GM21723 (cell line): ENCODE measurements around the gene LAMP1.
"Not testable (repeated sequence)": the region's sequence is repeated elsewhere in the genome, so short reads cannot be mapped to it uniquely, and the experiment has no call there.

Source experiments
- ATAC-seq: cut with Tn5 transposase; IDR thresholded peaks from one replicate; pipeline ENCODE4 v1.9.1; 2021; ENCODE audit warnings: mild to moderate bottlenecking, moderate library complexity; ENCODE audit not compliant: unreplicated experiment

The LAMP1 gene

DNA sequence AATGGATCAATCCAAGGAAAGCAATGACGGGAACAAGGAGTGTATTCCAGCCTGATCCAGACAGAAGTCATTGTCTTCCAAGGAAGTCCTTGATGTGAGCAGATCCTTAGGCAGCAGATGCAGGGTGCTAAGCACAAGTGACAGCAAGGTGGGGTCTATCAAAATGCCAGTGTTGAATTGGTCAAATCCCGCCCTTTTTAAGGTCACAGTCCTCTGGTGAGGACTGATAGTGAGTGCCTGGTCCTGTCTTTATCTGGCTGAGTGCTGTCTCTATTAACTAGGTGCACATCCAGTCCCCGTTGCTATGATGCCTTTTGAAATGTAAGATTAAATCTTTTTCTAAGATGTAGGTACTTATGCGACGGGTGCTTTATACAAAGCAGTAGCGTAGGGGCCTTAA is 1.3 kb upstream of the LAMP1 start:
- no peak for ATAC-seq

DNA sequence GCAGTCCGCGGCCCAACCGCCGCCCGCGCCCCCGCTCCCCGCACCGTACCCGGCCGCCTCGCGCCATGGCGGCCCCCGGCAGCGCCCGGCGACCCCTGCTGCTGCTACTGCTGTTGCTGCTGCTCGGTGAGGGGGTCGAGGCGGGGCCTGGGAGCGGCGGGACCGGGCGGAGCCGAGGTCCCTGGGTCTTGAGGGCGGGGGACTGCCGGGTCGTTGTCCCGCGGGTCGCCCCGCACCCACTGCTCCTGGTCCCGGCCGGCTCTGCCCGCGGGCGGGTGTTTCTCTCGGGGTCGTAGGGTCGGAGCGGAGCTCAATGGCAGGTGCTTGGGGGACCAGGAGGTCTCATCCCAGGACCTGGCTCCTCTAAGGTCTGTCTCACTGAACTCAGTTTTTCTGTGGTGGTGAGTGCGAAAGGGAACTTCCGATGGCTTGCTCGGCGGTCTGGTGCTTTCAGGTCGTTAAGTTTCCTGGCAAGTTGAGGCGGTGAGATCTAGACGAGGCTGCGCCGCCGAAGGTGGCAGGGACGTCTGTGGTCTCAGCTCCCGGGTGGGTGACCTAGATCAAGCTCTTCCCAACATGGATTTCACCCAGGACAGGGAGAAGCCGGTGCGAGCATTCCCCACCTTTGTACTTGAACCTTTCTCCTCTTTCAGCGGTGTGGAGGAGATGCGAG is 467 bp downstream of the LAMP1 start:
- peak; percentile 36 for ATAC-seq

DNA sequence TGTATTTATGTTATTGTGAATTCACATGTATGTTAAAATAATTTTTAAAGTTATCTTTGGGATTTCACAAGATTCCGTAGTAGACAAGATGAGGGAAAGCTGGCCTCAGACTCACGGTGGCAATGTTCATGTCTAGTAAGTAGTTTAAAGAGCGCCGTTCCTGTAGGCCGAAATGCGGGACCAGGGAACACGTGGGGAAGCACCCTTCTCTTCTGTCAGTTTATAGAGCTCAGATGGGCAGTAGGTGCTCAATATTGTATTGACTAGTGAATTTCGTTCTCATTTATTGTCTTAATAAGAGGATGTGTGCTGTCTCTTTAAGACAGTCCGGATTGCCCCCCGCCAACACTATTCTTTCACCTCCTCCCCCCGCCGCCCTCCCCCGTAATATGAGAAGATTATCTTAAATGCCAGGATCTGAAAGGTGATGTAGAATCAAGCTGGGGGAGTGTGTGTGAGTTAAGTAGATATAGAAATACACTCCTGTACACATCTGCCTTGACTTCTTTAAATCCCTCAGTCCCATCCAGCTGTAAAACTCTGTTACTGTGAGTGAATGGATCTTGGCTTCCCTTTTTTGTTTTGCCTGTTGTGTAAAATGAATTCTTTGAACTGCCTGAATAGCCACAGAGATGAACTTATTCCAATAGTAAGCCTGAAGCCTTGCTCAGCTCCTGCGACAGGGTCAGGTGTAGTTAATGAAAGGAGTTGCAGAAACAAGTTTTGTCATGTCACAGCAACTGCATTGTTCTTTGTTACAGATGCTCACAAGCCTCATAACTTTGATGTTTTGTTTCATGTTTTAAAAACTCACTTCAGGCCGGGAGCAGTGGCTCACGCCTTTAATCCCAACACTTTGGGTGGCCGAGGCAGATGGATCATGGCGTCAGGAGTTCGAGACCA is 1.3 kb downstream of the LAMP1 start:
- ATAC-seq: no peak

DNA sequence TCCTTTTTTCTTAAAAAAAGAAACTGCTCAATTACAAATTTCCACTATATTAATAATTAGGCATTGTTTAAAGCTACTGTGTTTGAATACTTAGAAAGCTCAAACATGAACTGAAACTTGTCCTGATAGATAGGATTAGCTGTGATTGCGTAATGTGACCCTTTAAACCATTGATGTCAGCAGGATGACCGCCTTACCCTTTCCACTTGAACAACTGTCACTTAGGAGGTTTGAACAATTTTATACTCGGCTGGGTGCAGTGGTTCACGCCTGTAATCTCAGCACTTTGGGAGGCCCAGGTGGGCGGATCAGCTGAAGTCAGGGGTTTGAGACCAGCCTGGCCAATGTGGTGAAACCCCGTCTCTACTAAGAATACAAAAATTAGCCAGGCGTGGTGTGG is 2.9 kb downstream of the LAMP1 start:
- ATAC-seq: no peak

DNA sequence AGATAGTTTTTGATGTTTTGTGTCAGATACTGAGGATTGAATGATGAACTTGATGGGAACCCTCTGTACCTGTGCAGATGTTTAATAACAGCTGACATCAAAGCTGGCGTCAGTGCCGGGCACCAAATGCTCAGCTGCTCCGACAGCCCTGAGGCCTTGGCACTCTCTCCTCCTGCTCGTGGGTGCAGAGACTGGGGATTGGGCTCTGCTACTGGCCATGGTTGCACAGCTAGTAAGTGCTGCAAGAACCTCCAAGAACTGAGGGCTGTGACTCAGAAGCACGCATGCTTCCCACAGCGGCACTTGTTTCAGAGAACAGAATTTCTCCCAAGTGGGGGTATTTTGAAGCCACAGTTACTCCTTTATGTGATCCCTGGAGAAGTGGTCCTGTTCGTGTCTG is 5.9 kb downstream of the LAMP1 start:
- ATAC-seq: no peak

DNA sequence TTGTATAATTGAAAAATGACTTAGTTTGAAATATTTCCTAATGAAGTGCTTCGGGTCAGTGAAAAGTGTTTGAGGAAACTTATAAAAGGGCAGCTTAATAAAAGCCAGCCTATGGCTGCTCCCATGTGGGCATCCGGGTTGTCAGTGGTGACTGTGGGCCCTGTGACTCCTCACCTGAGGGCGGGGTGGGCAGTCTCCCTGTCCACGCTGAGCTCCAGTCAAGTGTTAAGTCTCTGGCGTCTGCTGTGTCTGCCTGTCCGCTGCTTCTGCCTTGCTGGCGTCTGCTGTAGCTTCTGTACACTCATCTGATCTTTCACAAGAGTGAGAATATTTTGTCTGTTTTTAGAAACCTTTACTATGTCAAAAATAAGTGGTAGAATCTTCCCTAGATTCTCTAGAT is 7.1 kb downstream of the LAMP1 start:
- ATAC-seq: no peak

DNA sequence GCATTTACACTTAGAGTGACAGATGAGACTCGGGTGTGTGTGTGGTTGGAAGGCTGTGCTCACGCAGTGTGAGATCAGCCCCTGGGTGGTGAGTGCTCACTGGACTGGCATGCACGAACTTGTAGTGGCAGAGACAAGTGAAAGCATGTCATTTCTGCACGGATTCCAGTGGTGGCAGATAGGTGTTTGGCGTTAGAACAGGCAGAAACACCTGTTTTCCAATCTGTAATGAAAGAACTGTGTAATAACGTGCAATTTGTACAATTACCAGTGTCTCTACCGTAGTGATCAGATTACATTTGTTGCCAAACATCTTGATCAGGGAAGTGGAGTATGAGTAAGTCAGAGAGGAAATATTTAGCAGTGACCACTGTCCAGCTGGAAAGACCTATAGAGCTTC is 8.2 kb downstream of the LAMP1 start:
- ATAC-seq: no peak

DNA sequence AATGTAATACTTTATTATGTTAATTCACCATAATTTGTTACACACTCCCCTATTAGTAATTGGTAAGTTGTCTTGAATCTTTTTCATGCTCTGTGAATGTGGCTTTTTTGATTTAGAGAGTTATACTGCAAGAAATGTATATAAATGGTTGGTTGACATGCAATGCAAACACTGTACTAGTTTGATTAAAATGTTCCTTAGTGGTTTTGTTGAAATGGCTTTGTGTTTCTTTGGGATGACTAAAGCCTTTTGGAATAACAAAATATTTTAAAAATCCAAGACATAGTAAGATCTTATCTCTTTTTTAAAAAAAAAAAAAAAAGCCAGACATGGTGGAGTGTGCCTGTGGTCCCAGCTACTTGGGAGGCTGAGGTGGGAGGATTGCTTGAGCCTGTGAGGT is 10.5 kb downstream of the LAMP1 start:
- no peak for ATAC-seq

DNA sequence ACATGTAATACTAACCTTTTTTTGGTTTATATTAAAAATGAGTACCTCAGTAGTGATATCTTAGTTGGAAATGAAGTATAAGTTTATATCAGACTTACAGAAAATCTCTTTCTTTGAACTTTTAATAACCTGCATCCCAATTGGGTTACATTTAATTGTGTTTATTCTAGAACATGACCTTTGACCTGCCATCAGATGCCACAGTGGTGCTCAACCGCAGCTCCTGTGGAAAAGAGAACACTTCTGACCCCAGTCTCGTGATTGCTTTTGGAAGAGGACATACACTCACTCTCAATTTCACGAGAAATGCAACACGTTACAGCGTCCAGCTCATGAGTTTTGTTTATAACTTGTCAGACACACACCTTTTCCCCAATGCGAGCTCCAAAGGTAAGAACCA is 12.4 kb downstream of the LAMP1 start:
- ATAC-seq: no peak

DNA sequence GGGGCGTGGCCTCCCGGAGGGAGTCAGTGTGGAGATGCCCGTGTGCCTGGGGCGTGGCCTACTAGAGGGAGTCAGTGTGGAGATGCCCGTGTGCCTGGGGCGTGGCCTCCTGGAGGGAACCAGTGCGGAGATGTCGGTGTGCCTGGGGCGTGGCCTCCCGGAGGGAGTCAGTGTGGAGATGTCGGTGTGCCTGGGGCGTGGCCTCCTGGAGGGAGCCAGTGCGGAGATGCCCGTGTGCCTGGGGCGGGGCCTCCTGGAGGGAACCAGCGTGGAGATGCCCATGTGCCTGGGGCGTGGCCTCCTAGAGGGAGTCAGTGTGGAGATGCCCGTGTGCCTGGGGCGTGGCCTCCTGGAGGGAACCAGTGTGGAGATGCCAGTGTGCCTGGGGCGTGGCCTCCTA is 17.1 kb downstream of the LAMP1 start:
- not testable (repeated sequence) for ATAC-seq

DNA sequence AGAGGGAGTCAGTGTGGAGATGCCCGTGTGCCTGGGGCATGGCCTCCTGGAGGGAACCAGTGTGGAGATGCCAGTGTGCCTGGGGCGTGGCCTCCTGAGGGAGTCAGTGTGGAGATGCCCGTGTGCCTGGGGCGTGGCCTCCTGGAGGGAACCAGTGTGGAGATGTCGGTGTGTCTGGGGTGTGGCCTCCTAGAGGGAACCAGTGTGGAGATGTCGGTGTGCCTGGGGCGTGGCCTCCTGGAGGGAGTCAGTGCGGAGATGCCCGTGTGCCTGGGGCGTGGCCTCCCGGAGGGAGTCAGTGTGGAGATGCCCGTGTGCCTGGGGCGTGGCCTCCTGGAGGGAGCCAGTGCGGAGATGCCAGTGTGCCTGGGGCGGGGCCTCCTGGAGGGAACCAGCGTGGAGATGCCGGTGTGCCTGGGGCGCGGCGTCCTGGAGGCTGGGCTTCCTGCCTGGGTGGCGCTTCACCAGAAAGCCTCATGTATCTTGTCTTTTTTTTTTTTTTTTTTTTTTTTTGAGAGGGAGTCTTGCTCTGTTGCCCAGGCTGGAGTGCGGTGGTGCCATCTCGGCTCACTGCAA is 17.9 kb downstream of the LAMP1 start:
- ATAC-seq: not testable (repeated sequence)

DNA sequence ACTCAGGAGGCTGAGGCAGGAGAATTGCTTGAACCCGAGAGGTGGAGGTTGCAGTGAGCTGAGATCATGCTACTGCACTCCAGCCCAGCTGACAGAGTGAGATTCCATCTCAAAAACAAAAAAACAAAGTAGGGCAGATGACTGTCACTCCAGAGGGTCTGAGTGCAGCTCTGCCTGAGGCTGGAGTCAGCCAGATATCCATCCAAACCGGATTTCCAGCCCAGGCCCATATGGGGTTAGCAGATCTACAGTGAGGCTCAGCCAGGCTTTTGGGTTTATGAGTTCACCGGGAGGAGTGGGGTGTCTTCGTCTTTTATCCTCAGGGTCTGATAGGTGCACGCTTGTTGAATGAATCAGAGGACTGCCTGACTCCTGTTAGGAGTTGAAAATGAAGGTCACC is 19.0 kb downstream of the LAMP1 start:
- no peak for ATAC-seq

DNA sequence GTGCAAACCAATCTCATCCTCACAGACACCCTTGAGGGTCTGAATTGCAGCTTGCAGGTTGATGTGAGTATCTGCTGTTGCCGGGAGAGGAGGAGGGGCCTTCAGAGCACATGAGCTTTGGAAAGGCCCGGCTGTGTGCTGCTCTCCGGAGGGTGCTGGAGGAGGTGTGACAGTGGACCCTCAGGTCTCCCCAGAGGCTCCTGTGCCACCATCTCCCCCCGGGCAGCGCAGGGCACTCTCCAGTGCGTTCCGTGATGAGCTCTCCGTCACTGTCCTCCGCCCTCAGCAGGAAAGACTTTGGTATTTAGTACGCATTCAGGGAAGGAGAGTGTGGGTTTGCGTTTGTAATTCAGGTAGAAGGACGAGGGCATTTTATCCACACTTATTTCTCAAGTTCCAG is 20.0 kb downstream of the LAMP1 start:
- no peak for ATAC-seq

DNA sequence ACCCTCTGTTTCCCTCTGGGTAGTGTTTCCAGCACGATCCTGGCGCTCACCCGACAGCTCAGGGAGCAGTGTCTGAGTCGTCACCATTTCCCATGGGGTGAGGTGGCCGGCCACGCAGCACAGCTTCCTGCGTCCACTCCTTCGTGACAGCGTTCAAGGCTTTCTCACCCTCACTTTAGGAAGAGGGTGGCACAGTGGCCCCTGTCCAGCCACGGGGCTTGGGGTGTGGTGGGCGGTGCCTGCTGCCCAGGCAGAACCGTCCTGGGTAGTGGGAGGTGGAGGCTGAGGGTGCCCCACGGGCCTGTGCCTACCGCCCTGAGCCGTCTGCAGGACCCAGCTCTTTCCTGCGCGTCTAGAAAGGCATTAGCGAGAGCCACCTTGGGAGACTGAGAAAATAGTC is 21.9 kb downstream of the LAMP1 start:
- no peak for ATAC-seq

DNA sequence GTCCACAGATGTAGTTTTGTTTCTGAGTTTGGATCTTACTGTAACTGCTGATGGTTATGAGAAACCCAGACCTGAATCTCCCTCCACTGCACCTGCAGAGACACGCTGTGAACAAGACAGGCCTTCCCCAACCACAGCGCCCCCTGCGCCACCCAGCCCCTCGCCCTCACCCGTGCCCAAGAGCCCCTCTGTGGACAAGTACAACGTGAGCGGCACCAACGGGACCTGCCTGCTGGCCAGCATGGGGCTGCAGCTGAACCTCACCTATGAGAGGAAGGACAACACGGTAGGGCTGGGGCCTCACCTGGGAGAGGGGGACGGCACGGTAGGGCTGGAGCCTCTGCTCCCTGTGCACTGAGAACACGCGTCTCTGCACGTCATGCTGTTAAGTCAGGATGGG is 22.3 kb downstream of the LAMP1 start:
- no peak for ATAC-seq

DNA sequence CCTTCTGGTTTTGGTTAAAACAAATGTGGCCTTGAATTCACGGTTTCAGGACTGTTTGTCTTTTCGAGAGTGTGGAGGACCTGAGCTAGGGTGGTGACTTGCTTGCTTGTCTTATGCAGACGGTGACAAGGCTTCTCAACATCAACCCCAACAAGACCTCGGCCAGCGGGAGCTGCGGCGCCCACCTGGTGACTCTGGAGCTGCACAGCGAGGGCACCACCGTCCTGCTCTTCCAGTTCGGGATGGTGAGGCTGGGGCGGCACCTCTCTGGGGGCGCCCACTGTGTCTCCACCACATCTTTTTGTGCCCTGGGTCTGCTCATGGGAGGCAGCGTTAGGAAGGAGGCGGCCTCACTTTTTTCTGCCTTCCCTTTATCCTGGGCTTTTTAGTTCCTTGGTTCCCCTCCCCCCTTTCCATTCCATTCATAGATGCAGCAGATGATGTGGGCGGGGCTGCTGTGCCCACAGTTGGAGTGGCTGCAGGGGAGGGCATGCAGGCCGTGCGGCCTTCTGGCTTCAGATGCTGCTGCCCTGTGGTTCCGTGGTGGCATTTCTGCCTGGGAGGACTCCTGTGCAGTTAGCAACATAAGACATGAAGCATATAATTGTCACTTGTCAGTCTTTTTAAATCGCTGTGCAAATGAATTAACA is 23.3 kb downstream of the LAMP1 start:
- no peak for ATAC-seq

DNA sequence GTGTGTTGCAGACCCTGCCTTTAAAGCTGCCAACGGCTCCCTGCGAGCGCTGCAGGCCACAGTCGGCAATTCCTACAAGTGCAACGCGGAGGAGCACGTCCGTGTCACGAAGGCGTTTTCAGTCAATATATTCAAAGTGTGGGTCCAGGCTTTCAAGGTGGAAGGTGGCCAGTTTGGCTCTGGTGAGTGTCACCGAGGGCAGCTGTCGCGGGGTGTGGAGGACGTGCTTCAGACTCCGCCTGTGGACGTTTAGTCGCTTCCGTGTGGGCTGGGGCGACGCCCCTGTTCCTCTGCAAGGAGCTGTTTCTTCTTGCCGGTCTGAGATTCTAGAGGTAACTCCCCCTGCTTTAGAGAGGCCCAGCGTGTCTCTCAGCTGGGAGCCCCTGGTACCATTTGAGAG is 24.5 kb downstream of the LAMP1 start:
- no peak for ATAC-seq

DNA sequence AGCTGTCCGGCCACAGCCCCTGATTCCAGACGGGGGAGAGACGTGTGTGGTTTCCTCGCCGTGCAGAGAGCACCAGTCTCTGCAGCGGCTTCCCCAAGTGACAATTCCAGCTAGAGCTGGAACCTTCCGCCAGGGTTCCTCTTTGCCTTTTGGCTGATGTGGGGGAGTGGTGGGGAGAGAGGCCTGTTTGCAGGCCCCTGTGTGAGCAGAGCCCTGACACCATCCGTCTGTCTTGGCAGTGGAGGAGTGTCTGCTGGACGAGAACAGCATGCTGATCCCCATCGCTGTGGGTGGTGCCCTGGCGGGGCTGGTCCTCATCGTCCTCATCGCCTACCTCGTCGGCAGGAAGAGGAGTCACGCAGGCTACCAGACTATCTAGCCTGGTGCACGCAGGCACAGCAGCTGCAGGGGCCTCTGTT is 25.0 kb downstream of the LAMP1 start:
- ATAC-seq: no peak

DNA sequence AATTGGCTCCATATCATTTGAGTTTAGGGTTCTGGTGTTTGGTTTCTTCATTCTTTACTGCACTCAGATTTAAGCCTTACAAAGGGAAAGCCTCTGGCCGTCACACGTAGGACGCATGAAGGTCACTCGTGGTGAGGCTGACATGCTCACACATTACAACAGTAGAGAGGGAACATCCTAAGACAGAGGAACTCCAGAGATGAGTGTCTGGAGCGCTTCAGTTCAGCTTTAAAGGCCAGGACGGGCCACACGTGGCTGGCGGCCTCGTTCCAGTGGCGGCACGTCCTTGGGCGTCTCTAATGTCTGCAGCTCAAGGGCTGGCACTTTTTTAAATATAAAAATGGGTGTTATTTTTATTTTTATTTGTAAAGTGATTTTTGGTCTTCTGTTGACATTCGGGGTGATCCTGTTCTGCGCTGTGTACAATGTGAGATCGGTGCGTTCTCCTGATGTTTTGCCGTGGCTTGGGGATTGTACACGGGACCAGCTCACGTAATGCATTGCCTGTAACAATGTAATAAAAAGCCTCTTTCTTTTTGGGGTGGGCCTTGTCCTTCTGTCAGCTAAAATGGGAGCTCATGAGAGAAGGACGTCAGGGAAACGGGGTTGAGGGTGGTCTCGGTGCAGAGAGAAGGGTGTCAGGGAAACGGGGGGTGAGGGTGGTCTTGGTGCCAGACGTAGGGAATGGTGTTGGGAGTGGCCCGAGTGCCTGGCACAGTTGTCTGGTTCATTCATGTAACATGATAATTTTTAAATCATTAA is 26.0 kb downstream of the LAMP1 start:
- ATAC-seq: no peak

DNA sequence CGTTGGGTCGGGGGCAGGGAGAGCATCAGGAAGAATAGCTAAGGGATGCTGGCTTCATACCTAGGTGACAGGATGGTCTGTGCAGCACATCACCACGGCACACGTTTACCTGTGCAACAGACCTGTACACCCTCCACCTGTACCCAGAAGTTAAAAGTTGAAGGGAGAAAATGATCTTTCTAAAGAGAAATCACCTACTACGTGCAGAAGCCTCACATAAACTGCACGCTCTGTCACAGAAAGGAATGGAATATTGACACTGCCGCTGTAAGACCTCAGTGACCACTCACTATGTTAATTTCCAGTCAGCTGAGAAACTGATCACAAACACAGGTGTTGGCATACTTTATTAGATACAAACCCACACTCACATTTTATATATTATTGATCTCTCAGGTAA is 26.8 kb downstream of the LAMP1 start:
- no peak for ATAC-seq

DNA sequence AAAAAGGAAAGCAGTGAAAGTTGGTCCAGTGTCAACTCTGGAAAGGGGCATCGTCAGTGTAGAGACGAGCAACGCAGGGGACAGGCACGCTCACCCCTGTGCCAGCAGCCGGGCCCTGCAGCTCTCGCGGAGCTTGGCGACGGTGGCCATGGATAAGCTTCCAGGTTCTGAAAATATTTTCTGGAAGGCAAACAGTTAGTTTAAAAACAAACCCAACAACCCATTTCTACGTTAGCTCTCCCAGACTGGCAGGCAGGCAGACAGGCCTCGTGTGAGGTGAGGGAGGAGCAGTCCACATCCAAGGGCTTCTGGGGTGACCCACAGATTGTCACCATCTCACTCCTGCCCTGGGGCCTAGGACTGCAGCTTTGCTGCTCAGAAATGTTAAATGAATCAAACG is 27.4 kb downstream of the LAMP1 start:
- ATAC-seq: no peak
